HG02885 (cell line): Measurements from ENCODE around the gene CDH4.

Source experiments
- ATAC-seq: cut with Tn5 transposase; IDR thresholded peaks from one replicate; pipeline ENCODE4 v1.9.1; 2021; ENCODE audit warnings: mild to moderate bottlenecking; ENCODE audit not compliant: unreplicated experiment, poor library complexity

CDH4 gene

DNA sequence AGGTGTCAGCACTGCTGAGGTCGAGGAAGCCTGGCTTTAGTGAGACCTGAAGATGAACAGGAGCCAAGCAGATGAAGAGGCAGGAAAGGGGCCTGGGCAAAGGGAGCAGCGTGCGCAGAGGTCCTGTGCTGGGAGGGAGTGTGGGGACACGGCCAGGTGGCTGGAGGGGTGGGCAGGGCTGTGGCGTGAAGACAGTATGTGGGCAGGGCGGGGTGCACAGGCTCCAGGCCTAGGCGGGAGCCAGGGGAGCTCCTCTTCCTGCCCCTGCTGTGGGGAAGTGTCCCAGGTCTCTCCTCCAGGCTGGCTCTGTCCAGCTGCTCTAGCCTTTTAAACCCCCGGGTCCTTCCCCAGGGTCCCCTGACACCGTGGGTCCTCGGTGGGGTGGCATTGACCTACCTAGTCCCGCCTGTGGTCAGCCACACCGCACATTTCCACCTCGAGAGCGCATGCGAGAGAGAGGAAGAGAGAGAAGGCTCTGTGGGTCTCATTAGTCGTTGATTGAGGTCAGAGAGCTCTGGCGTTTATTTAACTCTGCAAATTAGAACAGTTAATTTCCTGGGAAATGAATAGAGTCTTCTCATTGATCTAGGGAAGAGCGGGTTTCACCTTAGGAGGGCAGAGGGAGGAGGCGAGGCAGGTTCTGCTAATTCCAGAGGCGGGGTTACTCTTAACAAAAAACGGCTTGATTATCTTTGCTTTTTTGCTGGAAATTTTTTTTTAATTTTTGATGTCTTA lies 68.8 kb downstream of the CDH4 start:
- no peak for ATAC-seq

DNA sequence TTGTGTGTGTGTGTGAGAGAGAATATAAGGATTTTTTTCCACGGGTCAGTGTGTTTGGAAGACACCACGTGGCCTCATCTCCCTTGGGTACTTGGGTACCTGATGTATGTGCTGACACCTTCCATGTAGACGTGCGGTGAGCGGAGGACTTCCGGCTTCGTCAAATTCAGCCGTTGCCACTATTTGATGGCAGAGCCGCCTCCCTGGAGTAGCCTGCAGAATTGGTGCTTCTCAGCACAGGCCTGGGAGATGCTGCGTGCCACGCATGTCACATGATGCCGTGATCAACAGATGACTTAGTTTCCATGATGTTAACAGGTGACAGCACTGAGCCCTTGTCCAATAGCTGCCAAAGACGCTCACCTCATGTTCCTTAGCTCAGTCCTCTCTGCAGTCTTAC lies 69.4 kb downstream of the CDH4 start:
- ATAC-seq = no peak

DNA sequence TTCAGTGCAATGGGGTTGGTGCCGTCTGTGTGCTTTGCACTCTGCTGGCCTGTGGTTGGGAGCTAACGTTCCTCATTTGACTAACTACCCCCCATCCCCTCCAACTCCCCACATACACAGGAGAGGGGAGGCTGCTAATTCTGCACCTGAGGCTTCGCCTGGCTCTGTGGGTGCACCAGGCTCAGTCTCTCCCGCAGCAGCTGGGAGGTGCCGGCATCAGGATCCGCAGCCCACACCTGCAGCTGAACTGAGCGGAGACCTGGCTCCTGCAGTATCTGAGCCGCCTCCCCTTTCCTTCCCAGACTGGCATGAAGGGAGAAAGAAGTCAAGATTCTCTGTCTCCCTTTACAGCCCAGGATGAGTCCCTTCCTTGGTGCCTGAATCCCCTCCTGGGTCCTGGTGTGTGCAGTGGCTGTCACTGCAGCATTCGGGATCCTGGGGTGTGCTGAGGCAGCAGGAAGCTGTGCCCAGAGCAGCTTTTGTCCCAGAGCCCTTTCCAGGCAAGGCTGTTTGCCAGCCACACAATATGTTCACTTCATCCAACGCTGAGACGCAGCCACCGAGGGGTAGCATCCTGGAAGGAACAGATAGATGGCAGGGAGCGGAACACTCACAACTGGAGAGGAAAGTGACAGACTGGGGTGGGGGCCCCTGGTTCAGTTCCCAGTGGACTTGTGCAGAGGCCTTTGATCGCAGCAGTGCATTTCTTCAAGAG lies 70.2 kb downstream of the CDH4 start:
- no peak for ATAC-seq

DNA sequence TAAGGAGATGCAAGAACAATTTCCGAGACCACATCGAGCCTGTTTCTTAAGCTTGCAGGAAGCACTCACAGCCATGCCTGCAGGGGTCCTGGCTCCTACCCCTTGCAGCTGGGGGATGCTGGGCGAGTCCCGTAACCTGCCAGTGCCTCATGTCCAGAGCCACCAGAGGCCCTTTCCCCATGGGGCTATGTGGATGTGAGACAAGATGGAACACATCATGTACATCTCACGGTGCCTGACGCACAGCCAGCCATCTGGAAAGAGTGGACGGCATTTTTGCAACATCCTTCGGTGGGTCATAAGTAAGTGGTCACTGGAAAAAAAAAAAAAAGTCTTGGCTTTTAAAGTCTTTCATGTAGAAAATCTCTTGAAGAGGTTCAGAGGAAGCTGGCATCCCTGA lies 72.8 kb downstream of the CDH4 start:
- no peak for ATAC-seq

DNA sequence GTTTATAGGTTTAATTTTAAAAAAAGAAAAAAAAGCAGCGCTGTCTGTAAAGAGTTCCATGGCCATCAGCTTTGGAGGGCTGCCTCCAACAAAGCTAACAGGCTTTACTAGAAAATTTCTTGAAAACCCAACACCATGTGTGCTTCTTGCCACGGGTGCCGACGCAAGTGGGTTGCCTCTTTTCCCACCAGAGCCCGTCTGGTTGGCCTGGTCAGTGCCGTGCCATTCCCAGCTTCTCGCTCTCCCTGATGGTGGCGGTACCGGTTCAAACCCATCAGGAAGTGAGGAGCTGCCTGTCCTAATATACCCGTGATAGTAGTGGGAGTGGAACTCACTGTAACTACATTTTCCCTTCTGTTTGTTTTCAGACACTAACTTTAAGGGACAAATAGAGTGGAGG lies 73.7 kb downstream of the CDH4 start:
- no peak for ATAC-seq

DNA sequence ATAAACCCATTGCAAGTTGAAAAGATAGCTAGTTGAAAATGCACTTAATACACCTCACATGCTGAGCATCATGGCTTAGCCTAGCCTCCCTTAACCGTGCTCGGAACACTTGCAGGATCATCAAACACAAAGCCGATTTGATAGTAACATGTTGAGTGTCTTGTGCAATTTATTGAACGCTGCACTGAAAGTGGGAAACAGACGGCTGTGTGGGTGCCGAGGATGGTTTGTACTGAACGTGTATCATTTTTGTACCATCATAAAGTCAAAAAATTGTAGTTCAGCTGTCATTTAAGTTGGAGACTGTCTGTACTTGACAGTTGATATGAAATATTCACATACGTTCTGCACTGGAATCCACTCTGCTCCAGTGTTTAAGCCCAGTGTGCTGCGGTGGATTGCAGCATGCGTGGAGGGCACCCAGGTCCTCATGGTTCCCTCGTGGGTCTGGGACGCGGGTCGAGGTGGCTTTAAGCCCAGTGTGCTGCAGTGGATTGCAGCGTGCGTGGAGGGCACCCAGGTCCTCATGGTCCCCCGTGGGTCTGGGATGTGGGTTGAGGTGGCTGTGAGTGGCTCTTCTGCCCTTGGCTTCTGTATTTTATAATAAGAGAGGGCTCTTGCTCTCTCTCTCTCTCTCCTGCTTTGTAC lies 77.0 kb downstream of the CDH4 start:
- ATAC-seq = no peak

DNA sequence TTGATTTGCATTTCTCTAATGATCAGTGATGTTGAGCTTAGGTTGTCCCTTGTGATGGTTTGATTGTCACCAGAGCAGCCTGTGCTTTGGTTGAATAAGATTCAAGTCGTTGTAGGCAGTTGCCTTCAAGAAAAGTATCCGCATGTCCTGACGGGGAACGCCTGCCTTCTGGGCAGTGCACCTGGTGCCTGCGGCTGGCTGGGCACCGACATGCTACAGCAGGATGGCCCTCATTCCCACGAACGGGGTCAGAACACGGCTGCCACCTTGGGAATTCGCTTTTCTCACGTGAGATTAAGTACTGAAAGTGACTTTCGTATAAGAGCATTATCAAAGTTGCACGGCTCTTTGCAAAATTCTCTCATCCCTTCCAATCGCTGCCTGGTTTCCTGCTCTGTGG lies 78.4 kb downstream of the CDH4 start:
- no peak for ATAC-seq

DNA sequence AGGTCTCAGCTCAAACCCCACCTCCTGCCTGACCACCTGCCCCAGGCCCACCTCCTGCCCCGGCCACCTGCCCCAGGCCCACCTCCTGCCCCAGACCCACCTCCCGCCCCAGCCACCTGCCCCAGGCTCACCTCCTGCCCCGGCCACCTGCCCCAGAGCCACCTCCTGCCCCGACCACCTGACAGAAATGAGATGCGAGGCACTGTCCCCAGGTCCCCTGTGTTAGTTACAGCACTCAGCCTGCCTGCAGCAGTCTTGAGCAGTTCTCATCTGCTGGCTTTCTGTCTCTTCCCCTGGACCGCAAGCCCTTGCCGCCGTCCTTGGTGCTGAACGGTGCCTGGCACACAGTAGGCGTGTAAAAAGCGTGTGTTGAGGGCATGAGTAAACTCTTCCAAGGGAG lies 79.5 kb downstream of the CDH4 start:
- no peak for ATAC-seq

DNA sequence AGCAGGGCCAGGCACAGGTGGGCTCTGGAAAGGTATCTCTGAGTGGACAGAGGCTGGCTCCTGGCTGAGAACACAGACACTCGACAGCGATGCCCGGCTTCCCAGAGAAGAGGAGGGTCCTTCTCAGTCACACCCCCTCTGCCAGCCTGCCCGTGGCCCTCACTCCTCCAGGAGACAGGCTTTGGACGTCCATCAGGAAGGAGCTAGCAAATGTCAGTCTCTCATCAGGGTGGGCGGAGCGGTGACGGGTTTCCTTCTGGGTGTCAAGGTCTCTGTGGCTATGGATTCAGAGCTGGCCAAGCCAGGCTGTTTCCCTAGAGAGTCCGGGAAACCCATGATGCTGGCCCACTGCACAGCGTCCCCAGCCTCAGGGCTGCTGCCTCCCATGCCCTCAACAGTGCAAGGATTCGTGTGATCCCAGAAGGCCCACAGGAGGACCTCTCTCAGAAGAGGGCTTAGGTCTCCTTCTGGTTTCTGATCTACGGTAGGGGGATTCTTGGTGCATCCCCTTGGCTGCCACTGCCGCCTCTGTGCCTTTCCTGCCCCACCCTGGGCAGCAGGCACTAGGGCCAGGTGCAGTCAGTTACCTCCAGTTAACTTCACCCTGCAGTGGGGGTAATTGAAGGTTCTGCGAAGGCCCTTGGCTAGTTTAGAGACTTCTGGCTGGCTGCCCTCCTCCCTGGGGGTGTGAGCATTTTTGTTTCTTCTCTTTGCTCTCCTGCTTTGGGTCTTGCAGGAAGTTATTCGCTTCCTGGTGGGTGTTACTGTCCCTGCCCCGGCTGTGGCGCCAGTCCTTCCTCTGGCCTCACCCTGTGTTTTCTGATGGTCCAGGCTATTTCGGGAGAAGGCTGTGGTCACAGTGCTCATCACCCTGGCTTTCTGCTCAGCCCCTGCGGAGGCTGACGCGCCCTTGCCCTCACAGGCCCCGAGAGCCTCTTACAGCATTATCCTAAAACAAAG lies 80.2 kb downstream of the CDH4 start:
- no peak for ATAC-seq

DNA sequence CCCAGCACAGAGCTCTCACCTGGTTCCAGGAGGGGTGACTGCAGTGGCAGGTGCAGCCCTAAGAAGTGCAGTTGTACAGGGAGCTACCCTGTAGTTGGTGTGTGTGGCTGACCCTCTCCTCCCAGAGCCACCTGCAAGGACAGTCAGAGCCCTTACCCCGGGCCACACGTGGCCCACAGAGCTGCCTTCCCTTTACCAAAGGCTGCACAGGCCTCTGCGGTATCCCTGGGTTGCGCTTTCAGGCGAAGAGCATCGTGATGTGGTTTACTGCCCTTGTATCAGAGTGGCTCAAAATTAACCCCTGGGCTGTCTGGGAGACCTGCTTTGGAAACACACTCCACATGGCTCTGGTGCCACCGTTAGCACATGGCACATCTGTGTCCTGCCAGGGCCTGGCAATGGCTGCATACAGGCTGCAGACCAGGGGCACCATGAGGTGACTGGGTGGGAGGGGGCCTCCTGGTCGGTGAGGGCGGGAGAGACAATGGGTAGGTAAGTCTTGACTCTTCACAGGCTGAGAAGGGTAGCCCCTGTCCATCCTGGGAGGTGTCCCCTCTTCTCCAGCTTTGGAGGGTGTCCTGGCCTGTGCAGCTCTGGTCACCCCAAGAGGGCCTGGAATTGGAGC lies 81.5 kb downstream of the CDH4 start:
- ATAC-seq = no peak

DNA sequence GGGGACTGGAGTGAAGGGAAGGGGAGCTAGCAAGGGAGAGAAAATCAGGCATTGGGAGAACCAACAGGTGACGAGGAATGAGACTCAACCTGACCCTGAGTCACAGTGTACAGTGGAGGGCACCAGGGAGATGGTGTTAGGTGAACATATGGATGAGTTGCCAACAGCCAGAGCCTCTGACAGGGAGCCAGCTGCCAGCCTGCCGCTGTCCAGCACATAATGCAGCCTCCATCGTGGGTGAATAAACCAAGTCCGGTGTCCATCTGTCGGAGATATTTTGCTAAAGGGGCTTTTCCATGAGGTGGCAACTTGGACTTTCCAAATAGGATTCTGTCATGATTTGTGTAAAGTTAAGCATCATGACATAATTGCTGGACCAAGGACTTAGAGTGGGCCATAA lies 88.1 kb downstream of the CDH4 start:
- no peak for ATAC-seq

DNA sequence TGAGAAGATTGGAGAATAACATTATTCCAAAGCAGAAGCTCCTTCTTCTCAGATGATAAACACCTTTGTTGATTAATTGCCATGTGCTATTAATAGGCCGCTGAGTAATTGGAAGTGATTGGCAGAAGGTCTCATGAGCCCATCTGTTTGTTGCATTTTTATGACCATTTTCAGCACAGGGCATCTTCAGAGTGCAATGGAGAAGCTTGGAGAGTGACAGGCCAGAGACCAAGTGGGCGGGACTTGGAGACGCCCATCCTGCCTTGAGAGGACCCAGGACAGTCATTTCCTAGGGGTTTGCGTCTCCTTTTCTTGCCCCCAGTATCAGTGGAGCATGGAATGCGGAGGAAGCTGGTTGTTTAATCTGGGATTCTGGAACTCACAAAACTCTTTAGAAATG lies 89.5 kb downstream of the CDH4 start:
- ATAC-seq = no peak

DNA sequence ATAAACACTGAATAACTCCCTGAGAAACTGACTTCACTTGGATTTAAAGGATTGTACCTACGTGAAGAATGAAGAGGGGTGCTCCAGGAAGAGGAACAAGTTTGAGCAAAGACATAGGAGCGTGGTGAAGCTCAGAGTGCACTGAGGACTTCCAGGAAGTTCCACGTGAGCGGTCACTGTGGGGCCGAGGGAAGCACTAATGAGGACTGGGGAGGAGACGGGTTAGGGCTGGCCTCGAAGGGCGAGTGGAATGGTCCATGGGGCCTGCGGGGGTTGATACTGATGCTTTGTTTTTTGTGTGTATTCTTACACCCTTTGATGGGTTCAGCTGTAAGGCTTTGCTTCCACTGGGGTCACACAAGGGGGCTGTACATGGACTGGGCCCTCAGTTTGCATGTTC lies 91.9 kb downstream of the CDH4 start:
- no peak for ATAC-seq

DNA sequence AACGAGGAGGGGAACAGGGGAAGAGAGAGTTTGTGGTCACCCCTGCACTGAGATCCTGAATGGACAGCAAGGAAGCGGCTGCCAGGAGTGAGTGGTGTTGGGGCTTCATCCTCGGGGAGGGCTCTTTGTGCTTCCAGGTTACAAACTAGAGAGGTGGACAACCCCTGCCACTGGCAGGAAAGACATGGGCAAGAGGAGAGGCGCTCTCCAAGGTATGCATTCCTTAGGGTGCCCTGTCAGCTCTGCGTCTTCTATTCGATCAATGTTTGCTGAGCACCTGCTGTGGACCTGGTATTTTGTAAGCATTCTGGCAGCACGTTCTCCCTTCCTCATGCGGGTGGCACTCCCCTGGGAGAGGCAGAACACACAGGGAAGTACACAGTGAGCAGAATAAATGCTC lies 93.6 kb downstream of the CDH4 start:
- ATAC-seq = no peak

DNA sequence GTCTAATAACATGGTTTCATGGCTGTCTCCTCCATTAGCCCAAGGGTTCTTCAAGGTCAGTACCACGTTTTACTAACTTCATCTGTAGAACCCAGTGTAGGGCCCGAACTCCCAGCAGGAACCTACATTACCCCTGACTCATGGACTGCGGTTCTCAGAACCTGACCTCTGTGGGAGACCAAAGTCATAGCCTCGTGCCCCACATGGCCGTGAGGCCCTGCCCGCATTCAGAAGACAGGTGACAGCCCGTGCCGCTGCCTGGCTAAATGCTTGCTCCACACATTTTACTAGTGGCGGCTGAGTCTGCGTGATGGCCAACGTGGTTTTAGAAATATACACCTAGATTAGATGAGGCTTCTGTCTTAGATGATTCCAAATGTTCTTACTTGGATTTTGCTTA lies 94.9 kb downstream of the CDH4 start:
- no peak for ATAC-seq

DNA sequence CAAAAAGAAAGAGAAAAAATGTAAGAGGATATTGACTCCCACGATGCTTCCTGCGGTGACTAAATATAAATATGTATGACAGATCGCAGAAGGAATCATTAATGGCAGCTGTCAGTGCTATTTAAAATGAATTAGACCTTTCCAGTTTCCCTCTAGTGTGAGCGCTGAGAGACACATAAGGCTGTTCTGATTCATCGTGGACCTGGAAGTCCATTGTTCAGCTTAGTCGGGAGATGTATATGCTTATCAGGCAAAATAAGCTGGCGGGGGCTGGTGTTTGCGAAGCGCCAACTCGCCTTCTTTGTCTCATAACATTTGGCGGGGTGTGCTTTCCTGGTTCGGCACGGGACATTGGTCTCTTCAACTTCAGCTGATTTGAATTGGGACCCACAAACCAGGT lies 95.4 kb downstream of the CDH4 start:
- no peak for ATAC-seq

DNA sequence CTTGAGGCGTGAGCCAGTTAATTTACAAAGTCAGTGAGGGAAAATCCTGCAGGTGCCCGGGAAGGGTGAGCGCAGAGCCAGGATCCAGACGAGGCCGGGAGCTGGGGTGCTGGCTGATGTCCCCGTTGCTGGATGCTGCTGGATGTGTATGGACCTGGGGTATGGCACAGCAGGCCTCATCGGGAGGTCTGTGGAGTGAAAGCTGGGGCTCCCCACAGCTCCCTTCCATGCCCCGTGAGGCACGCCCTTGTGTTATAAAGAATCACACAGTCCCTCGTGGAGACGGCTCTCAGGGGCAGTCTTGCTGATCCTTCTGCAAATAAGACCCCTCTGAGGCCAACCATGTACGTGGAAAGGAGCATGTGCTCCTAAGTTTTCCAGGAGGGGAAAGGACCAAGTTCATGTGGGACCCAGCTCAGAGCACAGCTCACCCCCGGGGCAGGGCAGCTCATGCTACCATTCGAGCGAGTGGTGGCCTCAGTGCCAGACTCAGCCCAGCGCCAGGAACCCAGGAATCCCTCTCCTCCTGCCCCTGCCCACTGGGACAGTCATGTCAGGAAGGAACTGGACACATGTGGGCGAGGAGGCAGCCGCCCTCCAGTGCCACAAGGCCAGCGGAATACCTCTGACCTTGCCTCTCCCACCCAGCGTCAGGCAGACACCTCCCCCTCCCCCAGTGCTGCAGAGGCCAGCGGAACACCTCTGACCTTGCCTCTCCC lies 97.5 kb downstream of the CDH4 start:
- no peak for ATAC-seq

DNA sequence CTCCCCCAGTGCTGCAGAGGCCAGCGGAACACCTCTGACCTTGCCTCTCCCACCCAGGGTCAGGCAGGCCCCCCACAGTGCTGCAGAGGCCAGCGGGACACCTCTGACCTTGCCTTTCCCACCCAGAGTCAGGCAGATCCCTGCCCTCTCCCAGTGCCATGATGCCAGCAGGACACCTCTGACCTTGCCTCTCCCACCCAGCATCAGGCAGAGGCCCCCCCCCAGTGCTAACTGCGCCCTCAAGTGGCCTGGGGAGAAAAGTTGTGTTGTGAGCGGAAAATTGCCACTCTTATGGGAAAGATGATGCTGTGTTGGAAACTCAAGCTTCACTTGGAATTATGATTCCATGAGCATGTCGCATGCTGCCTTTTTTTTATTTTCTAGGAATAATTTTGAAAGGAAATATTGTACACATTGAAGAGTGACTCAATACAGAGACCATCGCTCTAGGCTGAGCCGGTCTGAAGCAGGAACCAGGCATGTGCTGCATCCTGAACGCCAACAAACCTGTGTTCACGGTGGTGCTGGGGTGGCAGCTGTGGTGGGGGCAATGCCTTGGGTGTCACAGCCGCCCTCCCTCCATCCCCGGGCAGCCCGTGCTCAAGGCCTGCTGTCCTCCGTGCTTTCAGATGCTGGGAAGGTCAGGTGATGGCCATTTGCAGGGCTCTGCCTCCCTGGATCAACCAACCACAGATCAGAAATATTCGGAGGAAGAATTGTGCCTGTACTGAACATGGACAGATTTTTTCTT lies 98.6 kb downstream of the CDH4 start:
- ATAC-seq = no peak
